NT2/D1 (cell line): ENCODE measurements around the gene AGO3.

Source experiments
- DNase-seq: peaks from one replicate; pipeline ENCODE4 v3.0.0-alpha.2; 2011; ENCODE audit warnings: low read depth, low spot score
- H3K27me3 ChIP-seq: 2 replicates; pipeline ENCODE4 v1.6.0; 2011; ENCODE audit warnings: mild to moderate bottlenecking; ENCODE audit not compliant: insufficient read length, insufficient read depth
- H3K36me3 ChIP-seq: 2 replicates; pipeline ENCODE4 v1.6.1; 2011; ENCODE audit warnings: mild to moderate bottlenecking, low read length, mixed read lengths; ENCODE audit not compliant: insufficient read depth, insufficient read length
- H3K4me1 ChIP-seq: 2 replicates; pipeline ENCODE4 v1.5.1; 2011; ENCODE audit not compliant: insufficient read depth, insufficient read length
- H3K4me3 ChIP-seq: 2 replicates; pipeline ENCODE4 v1.5.1; 2011; ENCODE audit warnings: low read depth; ENCODE audit not compliant: insufficient read length
- H3K9ac ChIP-seq: 2 replicates; pipeline ENCODE4 v1.6.0; 2011; ENCODE audit warnings: low read depth; ENCODE audit not compliant: insufficient read length
- H3K9me3 ChIP-seq: 2 replicates; pipeline ENCODE4 v1.5.1; 2011; ENCODE audit warnings: mild to moderate bottlenecking, low read length; ENCODE audit not compliant: insufficient read depth
- SUZ12 ChIP-seq: IDR thresholded peaks from 2 replicates; pipeline ENCODE4 v1.6.1; 2011; ENCODE audit not compliant: insufficient read length, insufficient read depth; ENCODE audit errors: extremely low read depth
- YY1 ChIP-seq: IDR thresholded peaks from 2 replicates; pipeline ENCODE4 v1.6.1; 2011; ENCODE audit not compliant: insufficient read length, insufficient read depth
- ZNF274 ChIP-seq: IDR thresholded peaks from 2 replicates; pipeline ENCODE4 v1.6.1; 2011; ENCODE audit warnings: mild to moderate bottlenecking, low read depth, low read length

The AGO3 gene

DNA sequence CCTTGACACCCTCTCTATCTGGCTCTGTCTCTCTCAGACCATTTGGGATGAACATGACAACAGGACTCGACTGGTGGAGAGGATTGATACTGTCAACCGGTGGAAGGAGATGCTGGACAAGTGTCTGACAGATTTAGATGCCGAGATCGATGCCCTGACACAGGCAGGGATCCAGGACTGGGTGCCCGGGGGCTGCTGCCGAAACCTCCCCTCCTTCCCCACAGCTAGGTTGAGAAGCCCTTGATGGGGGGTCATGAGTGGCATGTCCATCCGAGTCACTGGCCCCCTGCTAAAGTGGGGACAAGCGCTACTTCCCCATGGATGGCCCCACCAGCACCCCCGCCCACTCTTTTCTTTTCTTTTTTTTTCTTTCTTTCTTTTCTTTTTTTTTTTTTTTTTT lies 154.2 kb downstream of the AGO3 start:
- TF ChIP-seq YY1 (no peak), SUZ12 (no peak), ZNF274 (no peak)
- H3K9ac ChIP-seq = peak overlapping the region; percentile 79
- DNase-seq = no peak
- H3K36me3 ChIP-seq = peaks cover 8% of the 10 kb centered on the region
- H3K27me3 ChIP-seq = peaks cover 9% of the 10 kb centered on the region
- H3K9me3 ChIP-seq = no peaks in the 10 kb centered on the region
- H3K4me1 ChIP-seq = peaks cover 33% of the 10 kb centered on the region
- no peak overlapping the region for H3K4me3 ChIP-seq

DNA sequence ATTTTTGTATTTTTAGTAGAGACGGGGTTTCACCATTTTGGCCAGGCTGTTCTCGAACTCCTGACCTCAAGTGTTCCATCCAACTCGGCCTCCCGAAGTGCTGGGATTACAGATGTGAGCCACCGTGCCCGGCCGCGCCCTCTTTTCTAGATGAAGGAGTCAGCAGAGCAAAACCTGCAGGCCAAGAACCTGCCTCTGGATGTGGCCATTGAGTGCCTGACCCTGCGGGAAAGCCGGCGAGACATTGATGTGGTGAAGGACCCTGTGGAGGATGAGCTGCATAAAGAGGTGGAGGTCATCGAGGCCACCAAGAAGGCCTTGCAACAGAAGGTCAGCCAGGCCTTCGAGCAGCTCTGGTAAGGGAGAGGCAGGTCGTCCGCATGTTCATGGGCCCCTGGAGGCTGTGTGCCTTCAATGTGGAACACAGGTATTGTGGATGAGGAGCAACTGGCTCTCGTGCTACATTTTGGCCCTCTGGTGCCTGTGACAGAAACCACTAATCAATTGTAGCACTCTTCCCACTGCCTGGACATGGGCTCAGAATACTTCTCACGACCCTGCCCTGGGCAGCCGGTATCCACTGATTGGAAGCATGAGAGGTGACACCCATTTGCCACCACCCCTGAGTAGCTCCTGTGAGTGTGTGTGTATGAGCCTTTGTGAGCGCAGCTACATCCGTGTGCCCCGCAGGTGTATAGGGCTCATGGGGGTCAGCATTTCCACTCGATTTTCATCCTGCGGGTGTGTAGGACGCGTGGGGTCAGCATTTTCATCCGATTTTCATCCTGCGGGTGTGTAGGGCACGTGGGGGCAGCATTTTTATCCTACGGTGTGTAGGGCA lies 155.0 kb downstream of the AGO3 start:
- peak overlapping the region; percentile 15 for H3K9ac ChIP-seq
- DNase-seq = no peak
- H3K9me3 ChIP-seq = no peaks in the 10 kb centered on the region
- TF ChIP-seq SUZ12 (no peak), ZNF274 (no peak), YY1 (no peak)
- H3K4me1 ChIP-seq = peaks cover 33% of the 10 kb centered on the region
- H3K27me3 ChIP-seq = peaks cover 9% of the 10 kb centered on the region
- H3K36me3 ChIP-seq = peaks cover 16% of the 10 kb centered on the region
- H3K4me3 ChIP-seq = no peak overlapping the region

DNA sequence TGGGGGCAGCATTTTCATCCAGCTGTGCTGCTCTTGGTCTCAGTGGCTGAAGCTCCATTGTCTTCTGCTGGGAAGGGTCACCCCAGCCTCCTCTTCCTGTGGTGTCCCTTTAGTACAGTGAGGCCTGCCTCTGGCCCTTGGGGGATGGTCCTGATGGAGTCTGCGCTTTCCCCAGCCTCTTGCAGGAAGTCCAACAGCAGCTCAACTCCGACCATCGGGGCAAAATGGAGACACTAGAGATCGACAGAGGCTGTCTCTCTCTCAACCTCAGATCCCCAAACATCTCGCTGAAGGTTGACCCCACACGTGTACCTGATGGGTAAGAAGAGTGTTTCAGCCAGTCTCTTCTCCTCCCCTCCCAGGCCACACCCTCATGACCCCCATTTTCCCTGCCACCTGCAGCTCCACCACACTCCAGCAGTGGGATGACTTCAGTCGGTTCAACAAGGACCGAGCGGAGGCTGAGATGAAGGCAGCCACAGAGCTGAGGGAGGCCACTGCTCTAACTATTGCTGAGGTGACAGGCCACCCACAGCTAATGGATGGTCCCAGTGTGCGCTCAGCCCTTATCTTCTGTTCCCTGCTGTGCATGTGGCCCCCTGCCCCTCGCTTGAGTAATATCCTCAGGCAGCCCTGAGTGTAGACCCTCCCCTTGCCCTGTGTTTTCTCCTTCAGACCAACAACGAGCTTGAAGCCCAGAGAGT lies 155.8 kb downstream of the AGO3 start:
- Histone ChIP-seq H3K9me3 (no peaks in the 10 kb centered on the region), H3K27me3 (peaks cover 9% of the 10 kb centered on the region), H3K4me3 (no peak overlapping the region), H3K36me3 (peaks cover 24% of the 10 kb centered on the region), H3K9ac (no peak overlapping the region), H3K4me1 (peaks cover 33% of the 10 kb centered on the region)
- no peak for DNase-seq
- no peak for TF ChIP-seq ZNF274
- no peak for TF ChIP-seq SUZ12
- TF ChIP-seq YY1 = no peak

DNA sequence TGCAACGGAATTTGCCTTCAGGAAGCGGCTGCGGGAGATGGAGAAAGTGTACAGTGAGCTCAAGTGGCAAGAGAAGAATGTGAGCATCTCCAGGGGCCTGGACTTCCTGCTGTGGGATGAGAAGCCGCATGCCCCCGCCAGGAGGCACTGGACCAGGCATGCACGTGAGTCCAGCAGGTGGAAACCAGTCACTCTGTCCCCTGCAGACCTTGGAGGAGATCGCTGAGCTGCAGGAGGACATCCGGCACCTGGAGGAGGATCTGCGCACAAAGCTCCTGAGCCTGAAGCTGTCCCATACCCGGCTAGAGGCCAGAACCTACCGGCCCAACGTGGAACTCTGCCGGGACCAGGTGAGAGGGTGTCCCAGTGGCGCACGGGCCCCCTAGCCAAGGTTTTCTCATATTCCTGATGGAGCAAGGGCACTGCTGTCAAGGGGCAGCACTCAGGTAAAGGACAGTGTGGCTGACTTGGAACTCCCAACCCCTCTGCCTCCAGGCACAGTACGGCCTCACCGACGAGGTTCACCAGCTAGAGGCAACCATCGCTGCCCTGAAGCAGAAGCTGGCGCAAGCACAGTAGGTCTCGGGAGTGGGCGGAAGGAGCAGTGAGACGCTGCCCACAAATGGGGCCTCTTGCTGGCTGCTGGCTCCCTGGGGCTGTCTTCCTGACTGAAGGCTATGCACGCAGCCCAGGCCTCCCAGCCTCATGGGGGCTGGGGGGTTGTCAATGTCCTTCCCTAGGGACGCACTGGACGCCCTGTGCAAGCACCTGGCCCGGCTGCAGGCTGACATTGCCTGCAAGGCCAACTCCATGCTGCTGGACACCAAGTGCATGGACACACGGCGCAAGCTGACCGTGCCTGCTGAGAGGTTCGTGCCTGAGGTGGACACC lies 156.6 kb downstream of the AGO3 start:
- Histone ChIP-seq H3K4me3 (no peak overlapping the region), H3K27me3 (peaks cover 9% of the 10 kb centered on the region), H3K4me1 (peaks cover 33% of the 10 kb centered on the region), H3K9ac (peak overlapping the region; percentile 85), H3K9me3 (no peaks in the 10 kb centered on the region), H3K36me3 (peaks cover 32% of the 10 kb centered on the region)
- DNase-seq = no peak
- no peak for TF ChIP-seq YY1
- TF ChIP-seq ZNF274 = no peak
- no peak for TF ChIP-seq SUZ12

DNA sequence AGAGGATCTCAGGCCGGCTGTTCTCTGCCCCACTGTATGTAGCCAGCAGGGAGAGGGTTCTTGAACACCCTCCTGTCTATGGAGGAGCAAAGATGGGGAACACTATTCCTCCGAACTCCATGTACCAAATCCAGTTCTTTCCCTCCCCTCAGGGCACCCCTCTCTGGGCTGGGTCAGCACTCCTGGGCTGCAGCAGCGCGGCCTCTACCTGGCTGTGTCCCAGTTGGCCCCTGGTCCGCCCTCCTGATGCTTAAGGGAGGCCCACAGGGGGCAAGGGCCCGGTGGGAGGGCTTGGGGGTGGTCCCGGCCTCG lies 157.3 kb downstream of the AGO3 start:
- H3K36me3 ChIP-seq = peaks cover 39% of the 10 kb centered on the region
- DNase-seq = no peak
- H3K4me3 ChIP-seq = peak overlapping the region; percentile 98
- TF ChIP-seq YY1 (no peak), ZNF274 (no peak), SUZ12 (no peak)
- no peaks in the 10 kb centered on the region for H3K9me3 ChIP-seq
- peaks cover 33% of the 10 kb centered on the region for H3K4me1 ChIP-seq
- peak overlapping the region; percentile 85 for H3K9ac ChIP-seq
- H3K27me3 ChIP-seq = peaks cover 9% of the 10 kb centered on the region

DNA sequence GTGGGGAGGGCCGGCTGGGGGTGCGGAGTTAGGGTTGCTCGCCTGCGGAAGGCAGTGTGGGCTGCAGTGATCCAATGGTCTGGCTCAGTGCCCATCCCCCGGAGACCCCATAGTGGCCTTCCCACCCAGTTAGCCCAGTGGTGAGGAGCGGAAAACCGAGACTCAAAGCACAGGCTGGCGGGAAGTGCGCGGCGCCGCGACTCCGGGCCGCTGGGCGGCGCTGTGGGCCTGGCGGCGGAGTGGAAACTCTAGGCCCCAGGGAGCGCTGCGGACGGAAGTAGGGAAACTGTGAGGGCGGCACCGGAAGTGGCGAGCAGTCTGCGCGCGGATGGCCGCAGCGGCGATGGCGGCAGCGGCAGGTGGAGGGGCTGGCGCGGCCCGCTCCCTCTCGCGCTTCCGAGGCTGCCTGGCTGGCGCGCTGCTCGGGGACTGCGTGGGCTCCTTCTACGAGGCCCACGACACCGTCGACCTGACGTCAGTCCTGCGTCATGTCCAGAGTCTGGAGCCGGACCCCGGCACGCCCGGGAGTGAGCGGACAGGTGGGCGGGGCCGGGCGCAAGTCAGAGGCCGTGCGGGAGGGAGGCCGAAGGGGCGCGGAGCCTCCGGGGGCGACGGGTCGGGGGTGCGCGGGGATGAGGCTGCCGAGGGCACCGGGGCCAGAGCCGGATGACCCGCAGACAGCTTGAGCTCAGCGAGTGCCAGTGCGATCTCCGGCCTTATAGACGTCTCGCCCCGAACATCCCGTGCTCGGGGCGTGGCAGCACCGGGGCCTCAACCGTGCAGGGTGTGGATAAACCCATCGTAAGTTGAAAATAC lies 157.9 kb downstream of the AGO3 start, which contains the start of gene ADPRS:
Gene ADPRS (plus strand): TSS at position 316 of the 816 bp plus-strand sequence. CDS start 13 bp downstream, at position 329.
- Histone ChIP-seq H3K4me3 (peak within 1 kb of the TSS; percentile 98), H3K27me3 (peaks cover 9% of the 10 kb centered on the region), H3K9ac (peak within 1 kb of the TSS; percentile 97), H3K4me1 (peaks cover 33% of the 10 kb centered on the region), H3K36me3 (peaks cover 45% of the 10 kb centered on the region), H3K9me3 (no peaks in the 10 kb centered on the region)
- TF ChIP-seq ZNF274 (no peak), YY1 (peak; percentile 80), SUZ12 (no peak)
- peak; percentile 94 for DNase-seq
